H1 (cell line): ENCODE measurements around the gene HES5. TPM values are rescaled to one million over a fixed set of nuclear protein-coding genes. Genes with fewer than 3 reads are reported as not detected.

ENCODE experiments used
- CTCF ChIA-PET: fragments of 300-600 bp; sonication (Branson Sonifier 250); formaldehyde crosslinking; loops from one replicate; lab custom pipeline; 2021; ENCODE audit not compliant: partially characterized antibody; lab: Charles Lee
- POLR2A ChIA-PET: fragments of 300-600 bp; sonication (Branson Sonifier 250); formaldehyde crosslinking; loops from one replicate; lab custom pipeline; 2021; ENCODE audit warnings: inconsistent platforms; ENCODE audit not compliant: partially characterized antibody; lab: Charles Lee
- DNase-seq, 2 experiments: peaks; one replicate each; pipeline versions ENCODE4 v3.0.0 to v3.0.0-alpha.2; 2010 to 2022; ENCODE audit warnings: low spot score in 2 of 2, low read depth in 1 of 2, mixed read lengths in 1 of 2
- FAIRE-seq: peaks from 2 replicates; lab custom pipeline; 2011; peaks lifted over from hg19 to GRCh38; lab: Jason Lieb, UNC
- H2AFZ ChIP-seq: 2 replicates; pipeline ENCODE4 v1.8.1; 2012; ENCODE audit warnings: low read length, inconsistent platforms
- H2AK5ac ChIP-seq: 2 replicates; pipeline ENCODE4 v1.6.1; 2013; ENCODE audit warnings: low read depth, low read length
- H2BK120ac ChIP-seq: replicated peaks from 2 replicates; pipeline ENCODE3; 2013; ENCODE audit warnings: low read depth, low read length, inconsistent platforms
- H2BK12ac ChIP-seq: 2 replicates; pipeline ENCODE4 v1.6.1; 2013; ENCODE audit warnings: low read depth, low read length
- H2BK15ac ChIP-seq: 2 replicates; pipeline ENCODE4 v1.6.1; 2013; ENCODE audit warnings: low read length
- H2BK20ac ChIP-seq: 2 replicates; pipeline ENCODE4 v1.6.1; 2013; ENCODE audit warnings: low read length
- H2BK5ac ChIP-seq: 2 replicates; pipeline ENCODE4 v1.6.1; 2013; ENCODE audit warnings: low read depth, low read length
- H3K14ac ChIP-seq: 2 replicates; pipeline ENCODE4 v1.6.1; 2013; ENCODE audit warnings: inconsistent platforms; ENCODE audit not compliant: insufficient read length
- H3K18ac ChIP-seq: 2 replicates; pipeline ENCODE4 v1.6.1; 2013; ENCODE audit warnings: low read length; ENCODE audit errors: extremely low read depth
- H3K23ac ChIP-seq: 2 replicates; pipeline ENCODE4 v1.6.1; 2013; ENCODE audit warnings: inconsistent platforms; ENCODE audit not compliant: insufficient read length
- H3K23me2 ChIP-seq: 2 replicates; pipeline ENCODE4 v1.6.1; 2013; ENCODE audit warnings: low read depth, low read length
- H3K27ac ChIP-seq: 2 replicates; pipeline ENCODE4 v1.6.1; 2011; ENCODE audit warnings: low read depth, low read length, inconsistent platforms
- H3K27me3 ChIP-seq, 4 experiments: replicated peaks in 1 of 4; 1 replicate in 1 of 4; 2 replicates in 3 of 4; pipeline versions ENCODE4 v1.6.1 to v1.8.1; 2011 to 2013; ENCODE audit warnings: low read length in 3 of 4, mild to moderate bottlenecking in 3 of 4, inconsistent platforms in 2 of 4, mixed read lengths in 2 of 4, moderate library complexity in 1 of 4; ENCODE audit not compliant: control insufficient read depth in 3 of 4, insufficient read depth in 3 of 4; ENCODE audit errors: extremely low read depth in 1 of 4
- H3K36me3 ChIP-seq, 4 experiments: 2 replicates each; pipeline versions ENCODE4 v1.6.1 to v1.8.1; 2011 to 2013; ENCODE audit warnings: mild to moderate bottlenecking in 4 of 4, low read length in 3 of 4, moderate library complexity in 2 of 4, control low read depth in 1 of 4, inconsistent platforms in 1 of 4; ENCODE audit not compliant: insufficient read depth in 4 of 4, control insufficient read depth in 2 of 4
- H3K4ac ChIP-seq: replicated peaks from 2 replicates; pipeline ENCODE3; 2013; ENCODE audit warnings: low read length, low read depth, mixed read lengths, inconsistent platforms; ENCODE audit not compliant: insufficient read length
- H3K4me1 ChIP-seq, 4 experiments: replicated peaks in 1 of 4; 1 replicate in 1 of 4; 2 replicates in 3 of 4; pipeline versions ENCODE4 v1.6.1 to v1.8.1; 2011 to 2013; ENCODE audit warnings: low read length in 3 of 4, inconsistent platforms in 2 of 4, mixed read lengths in 1 of 4; ENCODE audit not compliant: insufficient read depth in 4 of 4, control insufficient read depth in 3 of 4
- H3K4me2 ChIP-seq, 2 experiments: 2 replicates each; pipeline versions ENCODE4 v1.6.1 to v1.8.1; 2011 to 2013; ENCODE audit warnings: low read depth in 2 of 2, low read length in 2 of 2, control low read depth in 1 of 2, inconsistent platforms in 1 of 2, mild to moderate bottlenecking in 1 of 2; ENCODE audit not compliant: insufficient read depth in 1 of 2
- H3K4me3 ChIP-seq, 4 experiments: fragments of 200-600, 300-600 bp in 1 of 4; sonication (generic), shearing (Covaris generic), sonication (Bioruptor Twin) in 1 of 4; 2 replicates each; pipeline versions ENCODE4 v1.5.1 to v1.8.1; 2011 to 2016; ENCODE audit warnings: low read length in 4 of 4, low read depth in 3 of 4, control low read depth in 2 of 4, inconsistent platforms in 2 of 4, mild to moderate bottlenecking in 2 of 4, mixed read lengths in 1 of 4, moderate library complexity in 1 of 4; ENCODE audit not compliant: insufficient read depth in 2 of 4; ENCODE audit errors: extremely low read depth in 1 of 4
- H3K56ac ChIP-seq: replicated peaks from 2 replicates; pipeline ENCODE3; 2013; ENCODE audit warnings: low read depth, mild to moderate bottlenecking, mixed read lengths, low read length, inconsistent platforms; ENCODE audit not compliant: insufficient read length
- H3K79me1 ChIP-seq: 2 replicates; pipeline ENCODE4 v1.6.1; 2013; ENCODE audit warnings: low read depth, low read length, control low read depth
- H3K79me2 ChIP-seq, 2 experiments: 2 replicates each; pipeline versions ENCODE4 v1.6.1 to v1.8.1; 2012 to 2013; ENCODE audit warnings: low read length in 2 of 2, mild to moderate bottlenecking in 2 of 2, inconsistent platforms in 1 of 2; ENCODE audit not compliant: insufficient read depth in 2 of 2, control insufficient read depth in 1 of 2
- H3K9ac ChIP-seq, 4 experiments: replicated peaks in 1 of 4; 1 replicate in 1 of 4; 2 replicates in 3 of 4; pipeline versions ENCODE4 v1.6.1 to v1.8.1; 2011 to 2013; ENCODE audit warnings: low read depth in 3 of 4, low read length in 3 of 4, control low read depth in 2 of 4, mild to moderate bottlenecking in 2 of 4, moderate library complexity in 2 of 4, inconsistent platforms in 1 of 4; ENCODE audit errors: extremely low read depth in 1 of 4
- H3K9me3 ChIP-seq, 2 experiments: 2 replicates each; pipeline versions ENCODE4 v1.6.1 to v1.8.1; 2012 to 2013; ENCODE audit warnings: mild to moderate bottlenecking in 2 of 2, moderate library complexity in 2 of 2, control low read depth in 1 of 2, inconsistent platforms in 1 of 2, low read depth in 1 of 2, low read length in 1 of 2, mixed read lengths in 1 of 2; ENCODE audit not compliant: insufficient read depth in 2 of 2
- H4K20me1 ChIP-seq, 2 experiments: replicated peaks in 1 of 2; 2 replicates each; pipeline versions ENCODE3 to v1.8.1; 2011 to 2013; ENCODE audit warnings: inconsistent platforms in 2 of 2, low read length in 2 of 2, mild to moderate bottlenecking in 1 of 2; ENCODE audit not compliant: insufficient read depth in 2 of 2, control insufficient read depth in 1 of 2
- H4K5ac ChIP-seq: 2 replicates; pipeline ENCODE4 v1.6.1; 2013; ENCODE audit warnings: low read length, low read depth, mixed read lengths, inconsistent platforms; ENCODE audit not compliant: insufficient read length
- H4K8ac ChIP-seq: 2 replicates; pipeline ENCODE4 v1.8.0; 2013; ENCODE audit warnings: mild to moderate bottlenecking, moderate library complexity, low read length, inconsistent platforms; ENCODE audit not compliant: insufficient read depth; ENCODE audit errors: extremely low read depth
- H4K91ac ChIP-seq: replicated peaks from 2 replicates; pipeline ENCODE3; 2013; ENCODE audit warnings: low read length, mixed read lengths, inconsistent platforms; ENCODE audit not compliant: insufficient read length
- CTBP2 ChIP-seq: IDR thresholded peaks from 2 replicates; pipeline ENCODE4 v1.7.0; 2011; ENCODE audit warnings: borderline replicate concordance, mild to moderate bottlenecking, moderate library complexity, mixed read lengths, low read length; ENCODE audit not compliant: insufficient read depth, insufficient read length
- CTCF ChIP-seq, 3 experiments: IDR thresholded peaks; 1 replicate in 2 of 3; 2 replicates in 1 of 3; pipeline versions ENCODE4 v1.5.1 to v1.6.1; 2011; ENCODE audit warnings: low read length in 3 of 3, mild to moderate bottlenecking in 3 of 3, inconsistent platforms in 2 of 3, low read depth in 1 of 3, moderate library complexity in 1 of 3; ENCODE audit not compliant: insufficient read depth in 1 of 3; ENCODE audit errors: control extremely low read depth in 1 of 3
- WGBS, 2 experiments: shearing (Covaris generic) in 1 of 2; methylation state at CpG; one replicate each; pipeline versions ENCODE4 v1.1.6 to v1.1.7; 2013 to 2015; ENCODE audit warnings: low lambda C conversion rate in 2 of 2, mixed read lengths in 2 of 2, inconsistent platforms in 1 of 2, low coverage in 1 of 2, missing lambda C conversion rate in 1 of 2; ENCODE audit not compliant: insufficient replicate concordance in 2 of 2, insufficient coverage in 1 of 2, insufficient read length in 1 of 2; ENCODE audit errors: extremely low coverage in 1 of 2, missing lambda C conversion rate in 1 of 2; 5-methylcytosine and 5-hydroxymethylcytosine counted together
- polyA plus RNA-seq, 7 experiments: library from polyadenylated mRNA; depleted of rRNA in 3 of 7; stranded (reverse) in 5 of 7; unstranded in 2 of 7; fragments of >200 nt in 5 of 7; fragments of 200-250 nt in 2 of 7; gene quantifications; 1 replicate in 5 of 7; 2 replicates in 1 of 7; 4 replicates in 1 of 7; pipeline versions ENCODE4 v1.2.1 to v1.2.3, GENCODE V29; 2011 to 2013; ENCODE audit warnings: missing spikeins in 2 of 7, mixed read lengths in 2 of 7
- total RNA-seq: library from RNA; stranded (reverse); fragmentation: NEBNext Ultra II Directional; extraction: Animal tissue kit (Norgen Biotek cat#: 25700); gene quantifications from 2 replicates; pipeline ENCODE4 v1.2.1, GENCODE V29; 2021

Gene HES5
- total and polyA plus RNA-seq, 2 of the 8 experiments (the other 6 are each of a cell fraction or from before 2014, with no cell fraction given): 0.22 TPM; not detected in 1

- no peak for FAIRE-seq
- 90% methylated on average over 26 of the region's 42 CpGs; no CpG with 5 or more reads in 1 of the 2 experiments for WGBS, 2 experiments
Observed at GRCh38 chr1:2503554-2504224, 26.4 kb downstream of the HES5 start.

More at GRCh38 chr1:2503554-2504224, 26.4 kb downstream of the HES5 start:
- peaks cover 6 to 19% of the 10 kb centered on the region in 2 experiments for H4K20me1 ChIP-seq
- peaks cover 0 to 10% (median 3%) of the 10 kb centered on the region in 4 experiments; a peak in 3 of 8 replicates for H3K36me3 ChIP-seq
- H3K9ac ChIP-seq: no peak overlapping the region
- H2BK5ac ChIP-seq: no peak overlapping the region
- H3K27ac ChIP-seq: no peak overlapping the region
- H2BK12ac ChIP-seq: no peak overlapping the region
- no peak overlapping the region for H3K23ac ChIP-seq
- no peaks in the 10 kb centered on the region; a peak in 1 of 7 replicates for H3K4me1 ChIP-seq
- H3K4me3 ChIP-seq: no peak overlapping the region
- no peak overlapping the region for H4K91ac ChIP-seq
- CTCF ChIA-PET: interaction anchor here (0.6 to 1.6 kb wide), 5 partner anchors 12 to 962 kb away, joined by 3 to 4 read pairs (median 3); no protein-coding TSS in a partner anchor
- no peak overlapping the region for H2AFZ ChIP-seq
- H4K5ac ChIP-seq: no peak overlapping the region
- POLR2A ChIA-PET: interaction anchor here (0.6 to 1.7 kb wide), 7 partner anchors 12 to 81 kb away, joined by 3 to 5 read pairs (median 3); no protein-coding TSS in a partner anchor
- no peaks in the 10 kb centered on the region; a peak in 3 of 7 replicates for H3K27me3 ChIP-seq
- no peaks in the 10 kb centered on the region for H3K23me2 ChIP-seq
- no peak overlapping the region for H3K14ac ChIP-seq
- no peak overlapping the region for H2BK15ac ChIP-seq
- no peaks in the 10 kb centered on the region for H3K79me1 ChIP-seq
- no peak overlapping the region for H3K18ac ChIP-seq
- H3K79me2 ChIP-seq: no peaks in the 10 kb centered on the region
- H3K9me3 ChIP-seq: no peaks in the 10 kb centered on the region
- H4K8ac ChIP-seq: no peak overlapping the region; the same call in 1 of the 2 replicates
- TF ChIP-seq CTBP2 (no peak), CTCF (IDR thresholded peaks at IDR 0.05; ENCODE audit: control extremely low read depth in 1 of 3, insufficient read depth in 1 of 3, low read depth in 1 of 3, low read length in 3 of 3) (peak in 1 of 3 experiments; percentile 16; a peak in 1 of 4 replicates)
- H2AK5ac ChIP-seq: no peak overlapping the region
- no peak overlapping the region for H3K4me2 ChIP-seq
- H3K56ac ChIP-seq: no peak overlapping the region
- DNase-seq: no peak
- no peak overlapping the region for H2BK120ac ChIP-seq
- H3K4ac ChIP-seq: no peak overlapping the region
- no peak overlapping the region for H2BK20ac ChIP-seq
